NCI-H128 (cell line): ENCODE data around the gene MAOA.
"Not testable (repeated sequence)": the region's sequence is repeated elsewhere in the genome, so short reads cannot be mapped to it uniquely, and the experiment has no call there.

ENCODE experiments used
- DNase-seq: peaks from one replicate; lab custom pipeline; 2025; ENCODE audit not compliant: unreplicated experiment; lab: John Stamatoyannopoulos, UW

Gene MAOA

GRCh38 chrX:43656005-43656494 lies at the start of gene MAOA:
TSS of gene MAOA (plus strand) at chrX:43656299. CDS start at chrX:43656342, 43 bp downstream.
- DNase-seq: no peak

- DNase-seq: no peak
Measured at GRCh38 chrX:43612400-43612799, 43.7 kb upstream of the MAOA start.

GRCh38 chrX:43615660-43616059 lies 40.4 kb upstream of the MAOA start:
- DNase-seq: no peak

GRCh38 chrX:43618366-43619205 lies 37.5 kb upstream of the MAOA start:
- DNase-seq: no peak

- not testable (repeated sequence) for DNase-seq
Measured at GRCh38 chrX:43619861-43620260, 36.2 kb upstream of the MAOA start.

- no peak for DNase-seq
Measured at GRCh38 chrX:43627147-43627546, 29.0 kb upstream of the MAOA start.

- no peak for DNase-seq
Measured at GRCh38 chrX:43627669-43628068, 28.4 kb upstream of the MAOA start.

- DNase-seq: no peak
Measured at GRCh38 chrX:43629229-43629628, 26.9 kb upstream of the MAOA start.

- DNase-seq: no peak
Measured at GRCh38 chrX:43631841-43632240, 24.3 kb upstream of the MAOA start.

- no peak for DNase-seq
Measured at GRCh38 chrX:43633081-43633480, 23.0 kb upstream of the MAOA start.

- no peak for DNase-seq
Measured at GRCh38 chrX:43633757-43634156, 22.3 kb upstream of the MAOA start.

GRCh38 chrX:43640482-43640881 lies 15.6 kb upstream of the MAOA start:
- no peak for DNase-seq

GRCh38 chrX:43641691-43642090 lies 14.4 kb upstream of the MAOA start:
- no peak for DNase-seq

GRCh38 chrX:43643201-43643600 lies 12.9 kb upstream of the MAOA start:
- DNase-seq: no peak

- DNase-seq: no peak
Measured at GRCh38 chrX:43643662-43644061, 12.4 kb upstream of the MAOA start.

- no peak for DNase-seq
Measured at GRCh38 chrX:43644124-43644701, 11.9 kb upstream of the MAOA start.

GRCh38 chrX:43646800-43647199 lies 9.3 kb upstream of the MAOA start:
- DNase-seq: no peak

GRCh38 chrX:43654431-43655150 lies 1.5 kb upstream of the MAOA start:
- DNase-seq: peak; percentile 79

- no peak for DNase-seq
Measured at GRCh38 chrX:43655151-43656004, 721 bp upstream of the MAOA start.

GRCh38 chrX:43657671-43658070 lies 1.6 kb downstream of the MAOA start:
- no peak for DNase-seq
